ENCODE data around the gene POC1A.

DNA sequence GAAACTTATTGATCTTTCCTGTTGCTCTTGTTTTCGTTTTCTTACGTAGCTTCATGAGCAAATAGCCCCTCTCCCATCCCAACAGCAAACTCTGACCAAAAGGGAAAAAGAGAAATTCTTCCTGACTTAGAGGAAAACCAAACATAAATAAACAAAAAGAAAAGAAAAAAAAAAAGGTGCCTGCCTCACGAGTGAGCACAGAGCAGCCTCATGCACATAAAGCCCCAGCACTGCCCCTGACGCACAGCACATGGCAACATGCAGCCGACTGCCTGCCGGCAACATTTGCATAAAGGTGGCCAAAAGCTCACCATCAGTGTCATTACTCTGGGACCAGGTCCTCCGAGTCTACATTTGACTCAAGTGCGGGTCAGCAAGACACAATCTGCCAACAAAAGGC, 6.4 kb downstream of the POC1A start:
- no peak for TF ChIP-seq FOXJ3 (CRISPR knock-in tag; IDR thresholded peaks at IDR 0.05)
- TF ChIP-seq, protein P1, sequence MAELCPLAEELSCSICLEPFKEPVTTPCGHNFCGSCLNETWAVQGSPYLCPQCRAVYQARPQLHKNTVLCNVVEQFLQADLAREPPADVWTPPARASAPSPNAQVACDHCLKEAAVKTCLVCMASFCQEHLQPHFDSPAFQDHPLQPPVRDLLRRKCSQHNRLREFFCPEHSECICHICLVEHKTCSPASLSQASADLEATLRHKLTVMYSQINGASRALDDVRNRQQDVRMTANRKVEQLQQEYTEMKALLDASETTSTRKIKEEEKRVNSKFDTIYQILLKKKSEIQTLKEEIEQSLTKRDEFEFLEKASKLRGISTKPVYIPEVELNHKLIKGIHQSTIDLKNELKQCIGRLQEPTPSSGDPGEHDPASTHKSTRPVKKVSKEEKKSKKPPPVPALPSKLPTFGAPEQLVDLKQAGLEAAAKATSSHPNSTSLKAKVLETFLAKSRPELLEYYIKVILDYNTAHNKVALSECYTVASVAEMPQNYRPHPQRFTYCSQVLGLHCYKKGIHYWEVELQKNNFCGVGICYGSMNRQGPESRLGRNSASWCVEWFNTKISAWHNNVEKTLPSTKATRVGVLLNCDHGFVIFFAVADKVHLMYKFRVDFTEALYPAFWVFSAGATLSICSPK (IDR thresholded peaks at IDR 0.05; ENCODE audit: borderline replicate concordance): no peak
- no peak for TF ChIP-seq CEBPZ (IDR thresholded peaks at IDR 0.05; ENCODE audit: borderline replicate concordance, low read depth, low read length)
- TF ChIP-seq SREBF2 (CRISPR knock-in tag; IDR thresholded peaks at IDR 0.05): no peak
- no peak for TF ChIP-seq TARDBP (IDR thresholded peaks at IDR 0.05)
- no peak for TF ChIP-seq HNRNPUL1 (IDR thresholded peaks at IDR 0.05; ENCODE audit: low read length)
- TF ChIP-seq, protein P2, sequence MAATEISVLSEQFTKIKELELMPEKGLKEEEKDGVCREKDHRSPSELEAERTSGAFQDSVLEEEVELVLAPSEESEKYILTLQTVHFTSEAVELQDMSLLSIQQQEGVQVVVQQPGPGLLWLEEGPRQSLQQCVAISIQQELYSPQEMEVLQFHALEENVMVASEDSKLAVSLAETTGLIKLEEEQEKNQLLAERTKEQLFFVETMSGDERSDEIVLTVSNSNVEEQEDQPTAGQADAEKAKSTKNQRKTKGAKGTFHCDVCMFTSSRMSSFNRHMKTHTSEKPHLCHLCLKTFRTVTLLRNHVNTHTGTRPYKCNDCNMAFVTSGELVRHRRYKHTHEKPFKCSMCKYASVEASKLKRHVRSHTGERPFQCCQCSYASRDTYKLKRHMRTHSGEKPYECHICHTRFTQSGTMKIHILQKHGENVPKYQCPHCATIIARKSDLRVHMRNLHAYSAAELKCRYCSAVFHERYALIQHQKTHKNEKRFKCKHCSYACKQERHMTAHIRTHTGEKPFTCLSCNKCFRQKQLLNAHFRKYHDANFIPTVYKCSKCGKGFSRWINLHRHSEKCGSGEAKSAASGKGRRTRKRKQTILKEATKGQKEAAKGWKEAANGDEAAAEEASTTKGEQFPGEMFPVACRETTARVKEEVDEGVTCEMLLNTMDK (IDR thresholded peaks at IDR 0.05; ENCODE audit: borderline replicate concordance, insufficient read depth, low read depth, low read length, poor library complexity, severe bottlenecking): no peak
- no peak for TF ChIP-seq POLR2AphosphoS5 (IDR thresholded peaks at IDR 0.05; ENCODE audit: control insufficient read depth, insufficient read depth, low read depth, low read length)
- no peak for TF ChIP-seq ZNF124 (CRISPR knock-in tag; IDR thresholded peaks at IDR 0.05)
- TF ChIP-seq NFATC3 (IDR thresholded peaks at IDR 0.05): no peak
- TF ChIP-seq, protein P3, sequence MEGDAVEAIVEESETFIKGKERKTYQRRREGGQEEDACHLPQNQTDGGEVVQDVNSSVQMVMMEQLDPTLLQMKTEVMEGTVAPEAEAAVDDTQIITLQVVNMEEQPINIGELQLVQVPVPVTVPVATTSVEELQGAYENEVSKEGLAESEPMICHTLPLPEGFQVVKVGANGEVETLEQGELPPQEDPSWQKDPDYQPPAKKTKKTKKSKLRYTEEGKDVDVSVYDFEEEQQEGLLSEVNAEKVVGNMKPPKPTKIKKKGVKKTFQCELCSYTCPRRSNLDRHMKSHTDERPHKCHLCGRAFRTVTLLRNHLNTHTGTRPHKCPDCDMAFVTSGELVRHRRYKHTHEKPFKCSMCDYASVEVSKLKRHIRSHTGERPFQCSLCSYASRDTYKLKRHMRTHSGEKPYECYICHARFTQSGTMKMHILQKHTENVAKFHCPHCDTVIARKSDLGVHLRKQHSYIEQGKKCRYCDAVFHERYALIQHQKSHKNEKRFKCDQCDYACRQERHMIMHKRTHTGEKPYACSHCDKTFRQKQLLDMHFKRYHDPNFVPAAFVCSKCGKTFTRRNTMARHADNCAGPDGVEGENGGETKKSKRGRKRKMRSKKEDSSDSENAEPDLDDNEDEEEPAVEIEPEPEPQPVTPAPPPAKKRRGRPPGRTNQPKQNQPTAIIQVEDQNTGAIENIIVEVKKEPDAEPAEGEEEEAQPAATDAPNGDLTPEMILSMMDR (IDR thresholded peaks at IDR 0.05 in 2 of 3, conservative IDR thresholded peaks at IDR 0.05 in 1 of 3; ENCODE audit: insufficient read depth in 2 of 3, low read depth in 1 of 3, low read length in 3 of 3): no peak

Measured in K562 (cell line).